Lung (tissue), 12 donors: ENCODE measurements around the gene RNASEH2B. TPM values are rescaled to one million over a fixed set of nuclear protein-coding genes. Genes with fewer than 3 reads are reported as not detected.

Source experiments
- ATAC-seq: fragments of 200-7000 bp; cut with Tn5 transposase; one replicate; pipeline ENCODE4 v1.9.1; 2020; ENCODE audit warnings: moderate number of reproducible peaks; ENCODE audit not compliant: insufficient read depth, low FRiP score
- DNase-seq, 3 donors: peaks; one replicate each; pipeline ENCODE4 v3.0.0-alpha.2; 2013 to 2017
- H3K27ac ChIP-seq, 2 donors: one replicate each; pipeline ENCODE4 v1.5.1; 2013; ENCODE audit warnings: mild to moderate bottlenecking in 2 of 2, moderate library complexity in 2 of 2, control low read depth in 1 of 2, inconsistent platforms in 1 of 2, low read depth in 1 of 2, low read length in 1 of 2
- H3K27me3 ChIP-seq, 3 donors: one replicate each; pipeline ENCODE4 v1.5.1; 2013; ENCODE audit warnings: low read length in 2 of 3; ENCODE audit not compliant: control insufficient read depth in 3 of 3, insufficient read depth in 3 of 3
- H3K36me3 ChIP-seq, 4 donors: one replicate each; pipeline ENCODE4 v1.5.1; 2013; ENCODE audit warnings: low read length in 4 of 4, mild to moderate bottlenecking in 1 of 4, moderate library complexity in 1 of 4; ENCODE audit not compliant: control insufficient read depth in 4 of 4, insufficient read depth in 4 of 4
- H3K4me1 ChIP-seq, 5 donors: one replicate each; pipeline ENCODE4 v1.5.1; 2013; ENCODE audit warnings: low read length in 5 of 5, mild to moderate bottlenecking in 2 of 5, moderate library complexity in 1 of 5; ENCODE audit not compliant: control insufficient read depth in 5 of 5, insufficient read depth in 5 of 5
- H3K4me3 ChIP-seq: one replicate; pipeline ENCODE4 v1.5.1; 2013; ENCODE audit warnings: mild to moderate bottlenecking, control low read depth, moderate library complexity
- H3K9ac ChIP-seq, 2 donors: one replicate each; pipeline ENCODE4 v1.5.1; 2013; ENCODE audit warnings: low read length in 2 of 2, control low read depth in 1 of 2; ENCODE audit not compliant: insufficient read depth in 1 of 2
- H3K9me3 ChIP-seq, 4 donors: one replicate each; pipeline ENCODE4 v1.5.1; 2013; ENCODE audit warnings: low read length in 3 of 4, mild to moderate bottlenecking in 1 of 4, moderate library complexity in 1 of 4; ENCODE audit not compliant: control insufficient read depth in 4 of 4, insufficient read depth in 3 of 4
- CTCF ChIP-seq: IDR thresholded peaks from 2 replicates; pipeline ENCODE4 v1.5.1; 2012; ENCODE audit warnings: mild to moderate bottlenecking; ENCODE audit errors: control extremely low read depth, extremely low read depth
- WGBS, 2 donors: extraction: QIAGEN DNeasy Blood & Tissue Kit; methylation state at CpG; one replicate each; pipeline ENCODE4 v1.1.7; 2013; 5-methylcytosine and 5-hydroxymethylcytosine counted together
- polyA plus RNA-seq, 2 donors: library from polyadenylated mRNA; stranded (reverse); fragments of 200-250 nt; gene quantifications; one replicate each; pipeline ENCODE4 v1.2.1, GENCODE V29; 2013
- total RNA-seq, 2 donors: library from RNA; depleted of rRNA in 1 of 2; stranded (reverse); fragments of >200 nt in 1 of 2; gene quantifications; one replicate each; pipeline ENCODE4 v1.2.1, GENCODE V29; 2014 to 2021
- donor health status: control.
- donor health status: control.
- donor health status: Bipolar disorder and iron deficiency.
- donor health status: healthy.
- donor health status: DM: yes; HTN: yes; CAD: no.

RNASEH2B gene
- total and polyA plus RNA-seq, 4 donors, result 29.6 to 115 (median 57.8) TPM

GRCh38 chr13:50867637-50867945 lies 42.0 kb upstream of the RNASEH2B start:
- no peaks in the 10 kb centered on the region for H3K27me3 ChIP-seq
- no peak for DNase-seq
- H3K4me3 ChIP-seq, result no peak overlapping the region
- H3K9ac ChIP-seq, result no peak overlapping the region
- ATAC-seq, result no peak
- H3K27ac ChIP-seq, result no peak overlapping the region
- H3K4me1 ChIP-seq, result no peaks in the 10 kb centered on the region
- H3K36me3 ChIP-seq, result no peaks in the 10 kb centered on the region
- no peak for TF ChIP-seq CTCF
- 71 to 77% methylated on average over 3 of the region's 3 CpGs for WGBS, 2 donors
- H3K9me3 ChIP-seq, result peaks cover 0 to 2% (median 0%) of the 10 kb centered on the region in 4 donors

DNA sequence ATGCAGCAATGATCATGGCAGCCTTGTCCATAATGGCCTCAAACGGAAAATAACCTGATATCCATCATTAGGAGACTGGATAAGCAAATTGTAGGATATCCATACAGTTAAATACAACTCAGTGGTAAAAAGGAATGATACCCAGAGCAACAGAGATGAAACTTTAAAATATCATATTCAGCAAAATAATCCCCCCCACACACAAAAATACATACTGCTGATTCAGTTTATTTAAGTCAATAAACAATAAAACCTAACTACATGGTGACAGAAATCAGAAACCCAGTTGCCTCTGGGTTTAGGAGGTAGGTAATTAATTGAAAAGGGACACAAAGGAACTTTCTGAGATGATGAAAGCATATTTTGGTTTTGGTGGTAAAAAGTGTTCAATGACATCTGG lies 38.2 kb upstream of the RNASEH2B start:
- Histone ChIP-seq H3K36me3 (no peaks in the 10 kb centered on the region), H3K27ac (no peak overlapping the region), H3K4me3 (no peak overlapping the region), H3K9ac (no peak overlapping the region), H3K4me1 (no peaks in the 10 kb centered on the region), H3K9me3 (no peaks in the 10 kb centered on the region), H3K27me3 (no peaks in the 10 kb centered on the region)
- ATAC-seq, result no peak
- DNase-seq, result no peak
- WGBS, 2 donors, result 87 to 97% methylated on average over 1 of the region's 1 CpG
- TF ChIP-seq CTCF, result no peak

DNA sequence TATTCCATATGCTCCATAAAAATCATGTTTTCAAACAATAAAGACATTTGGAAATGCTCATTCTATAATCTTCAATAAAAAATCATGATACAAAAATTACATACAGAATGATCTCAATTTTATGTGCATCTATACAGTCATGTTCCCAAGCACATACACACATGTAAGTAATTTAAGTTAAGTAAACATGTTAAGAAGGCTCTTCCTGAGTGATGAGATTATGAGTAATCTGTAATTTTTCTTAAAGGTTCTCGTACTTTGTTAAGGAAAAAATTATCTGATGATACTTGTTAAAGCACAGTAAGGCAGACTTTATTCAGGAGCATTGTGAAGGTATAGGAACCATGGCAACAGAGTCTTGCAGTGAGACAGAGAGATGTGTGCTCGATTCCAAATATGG lies 36.1 kb upstream of the RNASEH2B start:
- no peak for ATAC-seq
- H3K4me3 ChIP-seq, result no peak overlapping the region
- no peaks in the 10 kb centered on the region for H3K27me3 ChIP-seq
- DNase-seq, result no peak
- H3K36me3 ChIP-seq, result no peaks in the 10 kb centered on the region
- H3K27ac ChIP-seq, result no peak overlapping the region
- 79 to 84% methylated on average over 2 of the region's 2 CpGs for WGBS, 2 donors
- TF ChIP-seq CTCF, result no peak
- H3K4me1 ChIP-seq, result no peaks in the 10 kb centered on the region
- H3K9me3 ChIP-seq, result no peaks in the 10 kb centered on the region
- H3K9ac ChIP-seq, result no peak overlapping the region

DNA sequence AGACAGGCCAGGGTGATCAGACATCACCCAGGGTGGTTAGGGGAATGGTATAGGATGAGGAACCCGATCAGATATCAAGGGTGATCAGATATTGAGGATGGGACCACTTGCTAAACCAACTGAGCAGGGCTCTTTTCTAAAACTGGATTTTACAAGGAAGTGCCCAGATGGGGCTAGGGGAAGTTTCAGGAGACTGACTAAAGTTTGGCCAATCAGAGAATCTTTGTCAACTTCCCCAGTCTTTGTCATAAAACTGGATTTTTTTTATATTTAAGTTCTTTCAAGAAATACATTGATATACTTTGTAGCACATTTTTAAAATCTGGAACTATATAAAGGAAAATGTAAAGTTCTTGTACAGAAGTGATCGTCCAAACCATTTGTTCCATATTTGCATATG lies 35.6 kb upstream of the RNASEH2B start:
- Histone ChIP-seq H3K9ac (no peak overlapping the region), H3K4me1 (no peaks in the 10 kb centered on the region), H3K27me3 (no peaks in the 10 kb centered on the region), H3K4me3 (no peak overlapping the region), H3K36me3 (no peaks in the 10 kb centered on the region), H3K9me3 (no peaks in the 10 kb centered on the region), H3K27ac (no peak overlapping the region)
- TF ChIP-seq CTCF, result no peak
- no peak for ATAC-seq
- DNase-seq, result no peak
- 95 to 98% methylated on average over 2 of the region's 2 CpGs for WGBS, 2 donors
